Memory B cell (primary cell): ENCODE results near the gene ARRB1.
"Not testable (repeated sequence)": the region's sequence is repeated elsewhere in the genome, so short reads cannot be mapped to it uniquely, and the experiment has no call there.

ENCODE experiments used
- ATAC-seq: fragments of 150-1000 bp; cut with Tn5 transposase; 2 replicates; pipeline ENCODE4 v1.10.0; 2021; ENCODE audit warnings: low read depth, mild to moderate bottlenecking, moderate library complexity
- DNase-seq, 2 donors: peaks; one replicate each; pipeline ENCODE4 v3.0.0; 2022; ENCODE audit warnings: low spot score in 2 of 2
- H3K27ac Mint-ChIP-seq: one replicate; pipeline ENCODE4 v1.8.0; 2022; ENCODE audit warnings: mild to moderate bottlenecking, moderate library complexity, mixed read lengths
- H3K27me3 Mint-ChIP-seq: one replicate; pipeline ENCODE4 v1.8.0; 2022; ENCODE audit warnings: mixed read lengths
- H3K36me3 Mint-ChIP-seq: one replicate; pipeline ENCODE4 v1.8.0; 2022; ENCODE audit warnings: mild to moderate bottlenecking, mixed read lengths
- H3K4me1 Mint-ChIP-seq: one replicate; pipeline ENCODE4 v1.8.0; 2022; ENCODE audit warnings: mixed read lengths
- H3K4me3 Mint-ChIP-seq: one replicate; pipeline ENCODE4 v1.8.0; 2022; ENCODE audit warnings: mild to moderate bottlenecking, moderate library complexity, mixed read lengths
- H3K9me3 Mint-ChIP-seq: one replicate; pipeline ENCODE4 v1.8.0; 2022; ENCODE audit warnings: mixed read lengths

The ARRB1 gene

GRCh38 chr11:75342966-75343870 lies 8.2 kb downstream of the ARRB1 start:
- peaks cover 43% of the 10 kb centered on the region for H3K4me1 Mint-ChIP-seq
- no peak for DNase-seq
- no peak overlapping the region for H3K4me3 Mint-ChIP-seq
- H3K27me3 Mint-ChIP-seq: no peaks in the 10 kb centered on the region
- H3K9me3 Mint-ChIP-seq: no peaks in the 10 kb centered on the region
- H3K36me3 Mint-ChIP-seq: no peaks in the 10 kb centered on the region
- no peak for ATAC-seq
- H3K27ac Mint-ChIP-seq: peak overlapping the region; percentile 2

GRCh38 chr11:75342231-75342918 lies 9.1 kb downstream of the ARRB1 start:
- H3K36me3 Mint-ChIP-seq: no peaks in the 10 kb centered on the region
- peak overlapping the region; percentile 80 for H3K27ac Mint-ChIP-seq
- DNase-seq (no peak), ATAC-seq (no peak)
- no peaks in the 10 kb centered on the region for H3K27me3 Mint-ChIP-seq
- H3K4me1 Mint-ChIP-seq: peaks cover 43% of the 10 kb centered on the region
- H3K9me3 Mint-ChIP-seq: no peaks in the 10 kb centered on the region
- no peak overlapping the region for H3K4me3 Mint-ChIP-seq

- DNase-seq: no peak
- H3K4me3 Mint-ChIP-seq: no peak overlapping the region
These were observed 9.8 kb downstream of the ARRB1 start for GRCh38 chr11:75341612-75342011.

GRCh38 chr11:75339685-75340409 lies 11.6 kb downstream of the ARRB1 start:
- ATAC-seq (peak; percentile 47), DNase-seq (no peak)
- Mint-ChIP-seq H3K9me3 (no peaks in the 10 kb centered on the region), H3K27me3 (no peaks in the 10 kb centered on the region), H3K36me3 (no peaks in the 10 kb centered on the region), H3K4me3 (peak overlapping the region; percentile 65), H3K4me1 (peaks cover 36% of the 10 kb centered on the region), H3K27ac (peak overlapping the region; percentile 84)

More at GRCh38 chr11:75341612-75342011, 9.8 kb downstream of the ARRB1 start:
- H3K9me3 Mint-ChIP-seq: no peaks in the 10 kb centered on the region
- no peaks in the 10 kb centered on the region for H3K27me3 Mint-ChIP-seq
- H3K4me1 Mint-ChIP-seq: peaks cover 42% of the 10 kb centered on the region
- H3K27ac Mint-ChIP-seq: peak overlapping the region; percentile 80
- no peaks in the 10 kb centered on the region for H3K36me3 Mint-ChIP-seq
- no peak for ATAC-seq

GRCh38 chr11:75338516-75339208 lies 12.8 kb downstream of the ARRB1 start:
- ATAC-seq (no peak), DNase-seq (no peak)
- Mint-ChIP-seq H3K9me3 (no peaks in the 10 kb centered on the region), H3K27ac (peak overlapping the region; percentile 11), H3K4me1 (peaks cover 36% of the 10 kb centered on the region), H3K4me3 (no peak overlapping the region), H3K36me3 (no peaks in the 10 kb centered on the region), H3K27me3 (no peaks in the 10 kb centered on the region)

- DNase-seq (no peak), ATAC-seq (no peak)
- Mint-ChIP-seq H3K27me3 (no peaks in the 10 kb centered on the region), H3K27ac (no peak overlapping the region), H3K9me3 (no peaks in the 10 kb centered on the region), H3K36me3 (no peaks in the 10 kb centered on the region), H3K4me3 (no peak overlapping the region), H3K4me1 (peaks cover 32% of the 10 kb centered on the region)
These were observed 14.2 kb downstream of the ARRB1 start for GRCh38 chr11:75337195-75337654.

- Mint-ChIP-seq H3K36me3 (peaks cover 2% of the 10 kb centered on the region), H3K27ac (no peak overlapping the region), H3K27me3 (peaks cover 3% of the 10 kb centered on the region), H3K9me3 (peaks cover 3% of the 10 kb centered on the region), H3K4me3 (no peak overlapping the region), H3K4me1 (peaks cover 17% of the 10 kb centered on the region)
- DNase-seq (no peak), ATAC-seq (no peak)
These were observed 16.5 kb downstream of the ARRB1 start for GRCh38 chr11:75334976-75335375.

- ATAC-seq: no peak
- DNase-seq: no peak
- no peak overlapping the region for H3K4me3 Mint-ChIP-seq
- no peak overlapping the region for H3K27ac Mint-ChIP-seq
- H3K36me3 Mint-ChIP-seq: peaks cover 2% of the 10 kb centered on the region
- peaks cover 3% of the 10 kb centered on the region for H3K27me3 Mint-ChIP-seq
- H3K9me3 Mint-ChIP-seq: peaks cover 3% of the 10 kb centered on the region
- peaks cover 12% of the 10 kb centered on the region for H3K4me1 Mint-ChIP-seq
These were observed 17.0 kb downstream of the ARRB1 start for GRCh38 chr11:75334402-75334891.

- H3K36me3 Mint-ChIP-seq: peaks cover 2% of the 10 kb centered on the region
- peaks cover 3% of the 10 kb centered on the region for H3K9me3 Mint-ChIP-seq
- peaks cover 3% of the 10 kb centered on the region for H3K27me3 Mint-ChIP-seq
- H3K4me1 Mint-ChIP-seq: peaks cover 6% of the 10 kb centered on the region
- DNase-seq: no peak
- H3K4me3 Mint-ChIP-seq: no peak overlapping the region
- H3K27ac Mint-ChIP-seq: no peak overlapping the region
- no peak for ATAC-seq
These were observed 17.7 kb downstream of the ARRB1 start for GRCh38 chr11:75333807-75334140.

- H3K4me1 Mint-ChIP-seq: peaks cover 8% of the 10 kb centered on the region
These were observed 18.2 kb downstream of the ARRB1 start for GRCh38 chr11:75333022-75333806.

GRCh38 chr11:75331761-75332160 lies 19.7 kb downstream of the ARRB1 start:
- not testable (repeated sequence) for H3K4me1 Mint-ChIP-seq, H3K27me3 Mint-ChIP-seq, ATAC-seq, H3K36me3 Mint-ChIP-seq, DNase-seq, H3K9me3 Mint-ChIP-seq, H3K4me3 Mint-ChIP-seq, H3K27ac Mint-ChIP-seq

More at GRCh38 chr11:75333022-75333806, 18.2 kb downstream of the ARRB1 start:
- DNase-seq (no peak), ATAC-seq (no peak)
- H3K9me3 Mint-ChIP-seq: peaks cover 3% of the 10 kb centered on the region
- no peak overlapping the region for H3K4me3 Mint-ChIP-seq
- H3K36me3 Mint-ChIP-seq: peaks cover 2% of the 10 kb centered on the region
- no peak overlapping the region for H3K27ac Mint-ChIP-seq
- H3K27me3 Mint-ChIP-seq: peaks cover 3% of the 10 kb centered on the region

- not testable (repeated sequence) for H3K36me3 Mint-ChIP-seq, H3K4me1 Mint-ChIP-seq, DNase-seq, H3K27me3 Mint-ChIP-seq, H3K4me3 Mint-ChIP-seq, ATAC-seq, H3K9me3 Mint-ChIP-seq, H3K27ac Mint-ChIP-seq
These were observed 20.2 kb downstream of the ARRB1 start for GRCh38 chr11:75331304-75331703.

- not testable (repeated sequence) for H3K9me3 Mint-ChIP-seq, H3K4me3 Mint-ChIP-seq, H3K4me1 Mint-ChIP-seq, H3K27me3 Mint-ChIP-seq, H3K27ac Mint-ChIP-seq, H3K36me3 Mint-ChIP-seq, ATAC-seq, DNase-seq
These were observed 20.6 kb downstream of the ARRB1 start for GRCh38 chr11:75330886-75331285.
